GM10248 (cell line): ENCODE results near the gene GAB2.

Experiments
- CTCF ChIA-PET: fragments of 300-600 bp; sonication (Branson Sonifier 250); formaldehyde crosslinking; extraction: SDS; loops from one replicate; lab custom pipeline; 2021; ENCODE audit warnings: antibody characterized with exemption; lab: Yijun Ruan, JAX
- POLR2A ChIA-PET: fragments of 350-650 bp; sonication (Branson Sonifier 250); formaldehyde crosslinking; extraction: SDS; loops from one replicate; lab custom pipeline; 2020; ENCODE audit warnings: antibody characterized with exemption; lab: Yijun Ruan, JAX
- DNase-seq: peaks from one replicate; pipeline ENCODE4 v3.0.0; 2012; ENCODE audit errors: extremely low spot score
- TF ChIP-seq, protein P1 (sequence below): IDR thresholded peaks from 2 replicates; pipeline ENCODE4 v1.5.1; 2012; ENCODE audit warnings: mild to moderate bottlenecking, low read depth; ENCODE audit errors: extremely low read depth, missing control alignments, control extremely low read depth

The GAB2 gene

DNA sequence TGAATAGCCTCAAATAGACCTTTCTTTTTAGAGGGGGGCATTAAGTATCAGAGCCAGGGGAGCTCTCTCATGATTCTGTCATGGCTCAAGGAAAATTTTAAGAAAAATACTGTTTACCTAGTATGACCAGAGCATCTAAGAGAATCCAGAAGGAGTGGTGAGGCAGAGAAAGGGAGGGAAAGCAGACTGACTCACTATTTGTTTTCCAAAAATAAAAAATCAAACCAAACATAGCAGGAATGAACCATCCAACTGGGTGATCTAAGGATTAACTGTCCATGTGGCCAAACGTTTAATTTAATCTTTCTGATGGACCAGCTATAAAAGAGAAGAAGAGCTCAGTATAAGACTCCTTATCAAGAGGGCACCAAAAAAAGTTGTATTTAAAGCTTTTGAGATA lies 70.8 kb downstream of the GAB2 start:
- CTCF ChIA-PET = interaction anchor here (0.9 to 1.7 kb wide), 5 partner anchors 9 to 48 kb away, joined by 3 to 4 read pairs (median 3); no protein-coding TSS in a partner anchor
- TF ChIP-seq, protein P1, sequence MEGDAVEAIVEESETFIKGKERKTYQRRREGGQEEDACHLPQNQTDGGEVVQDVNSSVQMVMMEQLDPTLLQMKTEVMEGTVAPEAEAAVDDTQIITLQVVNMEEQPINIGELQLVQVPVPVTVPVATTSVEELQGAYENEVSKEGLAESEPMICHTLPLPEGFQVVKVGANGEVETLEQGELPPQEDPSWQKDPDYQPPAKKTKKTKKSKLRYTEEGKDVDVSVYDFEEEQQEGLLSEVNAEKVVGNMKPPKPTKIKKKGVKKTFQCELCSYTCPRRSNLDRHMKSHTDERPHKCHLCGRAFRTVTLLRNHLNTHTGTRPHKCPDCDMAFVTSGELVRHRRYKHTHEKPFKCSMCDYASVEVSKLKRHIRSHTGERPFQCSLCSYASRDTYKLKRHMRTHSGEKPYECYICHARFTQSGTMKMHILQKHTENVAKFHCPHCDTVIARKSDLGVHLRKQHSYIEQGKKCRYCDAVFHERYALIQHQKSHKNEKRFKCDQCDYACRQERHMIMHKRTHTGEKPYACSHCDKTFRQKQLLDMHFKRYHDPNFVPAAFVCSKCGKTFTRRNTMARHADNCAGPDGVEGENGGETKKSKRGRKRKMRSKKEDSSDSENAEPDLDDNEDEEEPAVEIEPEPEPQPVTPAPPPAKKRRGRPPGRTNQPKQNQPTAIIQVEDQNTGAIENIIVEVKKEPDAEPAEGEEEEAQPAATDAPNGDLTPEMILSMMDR = no peak
- POLR2A ChIA-PET = no interaction called here
- no peak for DNase-seq

DNA sequence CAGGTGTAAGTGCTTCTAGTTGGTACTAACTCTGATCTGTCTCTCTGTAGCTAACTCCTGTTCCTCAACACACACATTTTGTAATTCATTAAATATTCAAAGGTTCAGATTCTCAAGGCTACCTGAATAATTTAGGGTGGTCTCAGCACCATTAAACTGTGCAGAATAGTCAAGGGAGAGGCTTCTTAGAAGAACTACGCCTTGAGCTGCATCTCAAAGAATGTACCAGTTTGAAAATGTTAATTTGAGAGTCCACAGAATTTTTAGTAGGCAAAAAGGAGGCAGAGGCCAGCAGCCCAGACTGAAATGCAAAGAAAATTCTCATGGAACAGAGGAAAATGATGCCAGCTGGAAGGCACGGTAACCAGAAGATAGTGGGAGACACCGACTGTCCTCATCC lies 72.2 kb downstream of the GAB2 start:
- ChIA-PET CTCF (interaction anchor here (0.9 to 1.6 kb wide), 7 partner anchors 10 to 70 kb away, joined by 3 to 5 read pairs (median 3); no protein-coding TSS in a partner anchor), POLR2A (no interaction called here)
- no peak for DNase-seq
- TF ChIP-seq, protein P1 = no peak

DNA sequence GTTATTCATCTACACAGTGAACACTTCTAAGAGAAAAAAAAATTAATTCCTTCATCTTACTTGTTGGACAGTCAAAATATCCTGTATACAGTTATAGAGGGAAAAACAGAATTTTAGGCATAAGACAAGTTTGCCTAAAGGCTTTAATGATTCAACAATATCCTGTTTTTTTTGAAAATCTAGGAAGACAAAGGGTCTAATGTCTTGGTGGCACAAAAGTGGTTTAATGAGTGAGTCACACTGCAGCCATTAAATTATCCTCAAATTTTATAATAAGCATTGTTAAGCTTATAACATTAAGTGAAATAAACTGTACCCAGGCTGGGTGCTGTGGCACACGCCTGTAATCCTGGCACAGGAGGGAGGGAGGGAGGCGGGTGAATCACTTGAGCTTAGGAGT lies 72.9 kb downstream of the GAB2 start:
- CTCF ChIA-PET = interaction anchor here (0.9 to 1.6 kb wide), 6 partner anchors 12 to 71 kb away, joined by 3 to 5 read pairs (median 3); no protein-coding TSS in a partner anchor
- no peak for DNase-seq
- POLR2A ChIA-PET = no interaction called here
- TF ChIP-seq, protein P1 = no peak

DNA sequence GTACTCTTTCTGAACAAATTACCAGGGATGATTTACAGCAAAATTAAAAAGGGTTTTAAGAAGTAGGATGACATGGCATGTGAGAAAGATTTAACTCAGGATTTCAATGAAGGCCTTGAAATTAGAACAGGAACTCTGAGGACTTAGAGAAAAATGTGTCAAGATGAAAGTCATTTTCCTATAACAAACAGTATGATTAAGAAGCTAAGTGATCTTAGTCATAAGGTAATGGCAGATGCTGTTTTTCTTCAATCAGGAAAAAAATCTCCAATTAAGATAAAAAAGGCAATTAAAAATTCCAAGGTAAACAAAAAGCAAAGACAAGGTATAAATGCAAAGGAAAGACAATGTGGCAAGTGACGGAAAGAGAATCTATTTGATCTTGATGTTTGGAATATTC lies 73.5 kb downstream of the GAB2 start:
- ChIA-PET CTCF (interaction anchor here (1.5 kb wide), 1 partner anchor 23 kb away, joined by 5 read pairs; no protein-coding TSS in a partner anchor), POLR2A (no interaction called here)

DNA sequence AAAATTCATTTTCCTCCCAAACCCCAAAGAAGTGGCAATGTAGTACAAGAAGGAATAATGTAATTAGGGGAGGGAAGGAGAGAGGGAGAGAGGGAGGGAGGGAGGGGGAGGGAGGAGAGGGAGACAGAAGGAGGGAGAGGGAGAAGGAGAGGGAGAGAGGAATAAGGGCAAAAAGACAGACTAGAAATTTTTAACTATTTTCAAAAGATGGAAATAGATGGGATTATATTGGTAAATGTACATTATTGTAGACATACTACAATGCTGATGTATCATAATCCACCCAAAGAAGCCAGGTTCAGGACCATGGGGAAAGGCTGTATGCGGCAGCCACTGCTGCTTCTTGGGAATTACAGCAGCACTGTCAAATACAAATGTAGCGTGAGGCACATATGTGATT lies 74.3 kb downstream of the GAB2 start:
- TF ChIP-seq, protein P1 = no peak
- CTCF ChIA-PET = no interaction called here
- POLR2A ChIA-PET = no interaction called here
- DNase-seq = no peak

More for the DNA sequence above, 73.5 kb downstream of the GAB2 start:
- DNase-seq = no peak
- TF ChIP-seq, protein P1 = no peak

DNA sequence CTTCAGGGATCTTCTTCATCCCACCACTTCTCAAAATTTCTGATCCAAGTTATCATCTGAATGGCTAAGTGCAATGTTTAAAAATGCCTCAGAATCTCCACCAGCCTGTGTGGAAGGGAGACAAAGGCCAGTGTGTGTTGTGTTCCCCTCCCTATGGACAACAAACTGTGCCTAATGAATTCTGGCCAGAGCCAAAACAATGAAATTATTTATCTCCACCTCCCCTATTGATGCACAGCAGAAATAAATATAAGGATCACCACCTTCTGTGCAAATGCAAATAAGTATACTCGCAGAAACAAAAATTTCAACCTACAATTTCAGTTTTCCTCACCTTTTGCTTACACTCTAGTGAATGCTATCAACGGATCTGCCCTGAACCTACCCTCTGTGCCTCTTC lies 75.8 kb downstream of the GAB2 start:
- CTCF ChIA-PET = no interaction called here
- POLR2A ChIA-PET = no interaction called here
- TF ChIP-seq, protein P1 = no peak
- DNase-seq = no peak

DNA sequence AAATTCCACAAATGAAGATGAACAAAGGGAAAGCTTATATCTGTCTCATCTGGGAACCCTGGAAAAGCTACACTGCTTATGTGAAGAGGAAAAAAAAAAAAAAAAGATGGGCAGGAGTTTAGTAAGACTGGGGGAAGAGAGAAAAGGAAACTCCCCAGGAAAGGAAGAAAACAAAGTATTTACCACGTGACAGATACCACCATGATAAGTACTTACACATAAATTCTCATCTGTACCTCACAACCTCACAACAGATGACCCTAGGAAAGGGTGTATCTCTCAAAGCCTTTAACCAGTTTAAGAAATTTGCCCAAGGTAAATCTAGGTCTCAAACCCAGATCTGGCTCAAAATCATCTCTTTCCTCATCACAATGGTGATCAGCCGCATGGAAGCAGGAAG lies 77.1 kb downstream of the GAB2 start:
- CTCF ChIA-PET = interaction anchor here (0.6 to 2.1 kb wide), 2 partner anchors 10 to 20 kb away, joined by 3 to 7 read pairs; no protein-coding TSS in a partner anchor
- TF ChIP-seq, protein P1 = no peak
- DNase-seq = no peak
- POLR2A ChIA-PET = no interaction called here
